Measurements from ENCODE around the gene PRKAG2.
"Not testable (repeated sequence)": the region's sequence is repeated elsewhere in the genome, so short reads cannot be mapped to it uniquely, and the experiment has no call there.

PRKAG2 gene

GRCh38 chr7:151786241-151786640, 90.7 kb downstream of the PRKAG2 start:
- no peak for DNase-seq (ENCODE audit: low spot score)

DNA sequence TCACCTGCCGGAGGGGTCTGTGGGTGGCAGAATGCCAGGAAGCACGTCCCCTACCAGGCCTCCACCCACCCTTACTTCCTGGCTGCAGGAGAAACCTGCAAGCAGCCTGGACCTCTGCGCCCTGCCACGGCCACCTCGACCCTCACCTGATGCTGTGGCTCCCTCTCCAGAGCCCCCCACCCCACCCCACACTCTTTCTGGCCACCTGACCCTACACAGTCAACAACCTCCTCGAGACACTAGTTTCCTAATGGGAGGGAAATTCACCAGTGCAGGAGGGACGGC, 91.3 kb downstream of the PRKAG2 start:
- DNase-seq (ENCODE audit: low spot score): no peak

GRCh38 chr7:151784853-151785680, 91.8 kb downstream of the PRKAG2 start:
- no peak for DNase-seq (ENCODE audit: low spot score)

- DNase-seq (ENCODE audit: low spot score): no peak
Observed at GRCh38 chr7:151783958-151784575, 92.8 kb downstream of the PRKAG2 start.

- peak; percentile 94 for DNase-seq (ENCODE audit: low spot score)
Observed at GRCh38 chr7:151782598-151783448, 94.1 kb downstream of the PRKAG2 start.

DNA sequence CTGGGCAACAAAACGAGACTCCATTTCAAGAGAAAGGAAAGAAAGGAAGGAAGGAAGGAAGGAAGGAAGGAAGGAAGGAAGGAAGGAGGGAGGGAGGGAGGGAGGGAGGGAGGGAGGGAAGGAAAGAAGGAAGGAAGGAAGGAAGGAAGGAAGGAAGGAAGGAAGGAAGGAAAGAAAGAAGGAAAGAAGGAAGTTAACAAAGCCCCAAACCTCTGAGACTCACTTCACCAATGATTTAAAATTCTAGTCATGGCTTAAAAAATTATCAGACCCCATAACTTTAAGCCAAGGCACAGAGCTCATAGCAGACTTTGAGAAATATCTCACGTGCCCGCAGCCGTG, 94.7 kb downstream of the PRKAG2 start:
- DNase-seq (ENCODE audit: low spot score): not testable (repeated sequence)

DNA sequence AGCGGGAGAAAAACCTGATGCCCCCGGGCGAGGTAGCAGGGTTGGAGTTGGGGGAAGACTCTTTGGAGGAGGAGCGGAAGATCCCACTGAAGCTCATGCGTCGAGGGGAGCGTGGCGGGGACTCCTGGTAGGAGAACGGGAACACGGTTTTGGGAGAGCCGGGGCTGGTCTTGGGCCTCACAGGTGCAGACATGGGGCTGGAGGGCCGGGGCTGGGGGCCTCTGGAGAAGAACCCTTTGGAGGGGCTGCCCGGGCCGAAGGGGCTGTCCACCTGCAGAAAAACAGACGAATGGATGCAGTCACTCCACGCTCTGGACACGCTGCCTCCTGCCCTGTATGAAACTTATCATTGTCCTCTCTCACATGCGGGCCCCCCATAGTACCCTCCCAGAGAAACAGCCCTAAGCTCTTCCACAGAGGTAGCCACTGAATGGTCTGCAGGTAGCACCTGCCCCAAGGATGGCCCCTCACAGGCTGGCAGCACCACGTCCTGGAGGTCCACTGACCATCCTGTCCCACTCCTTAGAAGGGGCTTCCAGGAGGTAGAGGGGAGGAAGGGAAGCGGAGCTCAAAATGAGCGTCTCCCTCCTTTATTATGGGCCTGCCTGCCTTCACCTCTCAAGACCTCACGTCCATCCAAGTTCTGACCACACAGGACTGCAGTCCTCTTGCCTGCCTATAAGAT, 95.6 kb downstream of the PRKAG2 start:
- DNase-seq (ENCODE audit: low spot score): no peak

DNA sequence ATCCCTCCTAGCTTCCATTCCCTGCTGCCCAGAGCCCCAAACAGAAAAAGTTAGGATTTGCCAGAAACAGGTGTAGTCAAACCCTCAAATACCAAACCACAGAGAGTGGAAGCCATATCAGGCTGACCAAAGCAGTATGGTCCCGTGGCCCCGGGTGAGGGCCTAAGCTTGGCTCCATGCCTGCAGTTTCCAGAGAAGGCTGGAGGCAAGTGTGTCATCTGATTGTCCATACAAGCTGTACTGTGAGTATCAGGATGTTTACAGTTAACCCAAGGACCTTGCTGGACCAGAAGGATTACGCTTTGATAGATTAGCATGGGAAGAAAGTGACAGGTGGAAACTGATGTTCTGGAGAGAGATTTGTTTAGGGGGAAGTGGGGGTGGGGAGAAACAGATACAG, 96.3 kb downstream of the PRKAG2 start:
- DNase-seq (ENCODE audit: low spot score): no peak

- no peak for DNase-seq (ENCODE audit: low spot score)
Observed at GRCh38 chr7:151779678-151780077, 97.2 kb downstream of the PRKAG2 start.

DNA sequence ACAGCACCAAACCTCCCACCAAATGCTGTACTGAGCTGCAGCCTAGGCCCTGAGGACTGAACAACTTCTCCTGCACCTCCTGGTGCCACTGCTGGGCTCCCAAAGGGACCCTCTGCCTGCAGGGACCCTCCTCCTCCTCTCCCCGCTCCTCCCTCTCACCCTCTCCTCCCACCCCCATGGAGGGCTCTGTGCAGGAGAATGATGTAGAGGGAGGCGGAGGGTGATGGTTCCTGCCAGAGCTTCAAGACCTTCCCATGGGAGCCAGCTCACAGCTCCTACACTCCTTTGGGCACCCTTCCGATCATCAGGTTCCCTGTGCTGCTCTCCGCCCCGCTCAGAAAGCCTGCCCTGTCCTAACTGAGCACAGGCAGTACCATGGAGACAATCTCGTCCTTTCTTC, 97.7 kb downstream of the PRKAG2 start:
- no peak for DNase-seq (ENCODE audit: low spot score)

- no peak for DNase-seq (ENCODE audit: low spot score)
Observed at GRCh38 chr7:151777908-151778670, 98.8 kb downstream of the PRKAG2 start.

DNA sequence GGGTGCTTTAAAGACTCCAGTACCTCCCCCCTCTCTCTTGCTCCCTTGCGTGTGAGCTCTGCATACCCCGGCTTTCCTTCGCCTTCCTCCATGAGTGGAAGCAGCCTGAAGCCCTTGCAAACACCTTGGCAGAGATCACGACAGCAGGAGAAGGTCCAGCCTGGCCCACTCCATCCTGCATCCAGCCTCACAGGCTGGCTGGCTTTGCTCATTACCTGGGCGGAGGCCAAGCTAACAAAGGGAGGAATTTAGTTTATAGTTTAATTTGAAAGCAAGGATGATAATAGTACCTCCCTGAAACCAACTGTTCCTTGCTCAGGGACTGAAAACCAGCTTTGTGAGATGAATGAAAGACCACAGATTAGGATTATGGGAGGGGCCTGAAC, 99.4 kb downstream of the PRKAG2 start:
- DNase-seq (ENCODE audit: low spot score): no peak

DNA sequence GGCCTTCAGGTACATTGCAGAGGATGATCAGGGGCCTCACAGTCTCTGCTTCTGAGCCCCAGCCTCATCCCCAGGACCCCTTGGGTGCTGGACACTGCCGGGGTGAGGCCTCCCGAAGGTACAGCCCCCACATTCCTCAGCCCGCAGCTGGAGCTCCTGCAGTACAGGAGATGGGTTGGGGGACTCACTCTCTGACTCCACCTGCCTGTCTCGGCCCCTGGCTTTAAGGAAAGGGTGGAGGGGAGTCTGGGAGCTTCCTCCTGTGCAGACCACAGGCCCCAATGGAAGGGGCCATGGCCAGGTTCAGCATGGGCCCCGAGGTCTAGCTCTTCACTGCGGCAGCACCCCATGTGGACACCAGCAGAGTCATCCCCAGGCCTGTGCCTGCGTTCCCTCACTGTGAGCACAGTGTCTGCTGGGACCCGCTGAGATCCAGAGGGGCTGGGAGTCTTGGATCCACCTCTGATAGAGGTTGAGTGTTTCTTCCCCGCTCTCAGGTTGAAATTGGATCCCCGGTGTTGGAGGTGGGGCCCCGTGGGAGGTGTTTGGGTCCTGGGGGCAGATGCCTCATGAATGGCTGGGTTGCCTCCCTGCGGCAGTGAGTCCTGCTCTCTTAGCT, 99.9 kb downstream of the PRKAG2 start:
- DNase-seq (ENCODE audit: low spot score): no peak

- no peak for DNase-seq (ENCODE audit: low spot score)
Observed at GRCh38 chr7:151776446-151776845, 100.5 kb downstream of the PRKAG2 start.

DNA sequence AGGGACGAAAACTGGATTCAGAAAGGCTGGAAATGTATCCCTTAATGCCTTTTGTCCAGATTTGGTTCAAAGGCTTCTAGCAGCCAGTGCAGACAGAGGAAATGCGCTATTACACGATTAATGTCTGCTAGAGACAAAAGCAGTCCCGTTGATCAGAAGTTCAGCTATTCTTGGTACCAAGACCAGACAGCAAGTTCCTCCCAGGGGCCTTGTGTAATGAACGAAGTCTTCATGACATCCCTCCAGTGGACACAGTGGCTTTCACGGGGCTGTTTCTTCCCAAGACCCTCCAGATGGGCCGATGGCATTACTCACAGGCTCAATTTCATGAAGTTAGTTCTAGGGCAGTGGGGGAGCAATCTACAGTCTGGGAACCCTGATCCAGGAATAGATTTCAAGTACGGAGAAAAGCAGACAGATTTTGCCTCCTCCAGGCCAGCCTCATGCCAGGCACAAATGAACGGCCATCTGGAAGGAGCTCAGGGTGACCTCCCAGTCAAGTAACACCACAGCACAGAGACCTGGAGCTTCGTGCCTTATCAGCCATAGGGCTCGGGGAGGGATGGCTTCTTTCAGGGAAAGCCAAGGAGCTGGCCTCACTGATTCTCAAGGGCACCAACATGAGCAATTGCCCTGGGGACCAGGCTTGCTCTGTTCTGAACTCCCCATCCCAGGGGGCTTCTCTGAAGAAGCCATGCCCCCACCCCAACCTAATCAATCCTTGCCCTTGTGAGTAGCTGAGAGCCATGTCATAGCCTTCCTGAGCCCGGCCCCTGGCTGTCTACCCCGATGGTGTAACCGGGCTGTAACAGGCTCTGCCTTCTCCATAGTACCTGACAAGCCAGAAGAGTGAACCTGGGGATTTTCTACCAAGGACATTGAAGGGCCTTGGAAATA, 101.1 kb downstream of the PRKAG2 start:
- DNase-seq (ENCODE audit: low spot score): no peak

DNA sequence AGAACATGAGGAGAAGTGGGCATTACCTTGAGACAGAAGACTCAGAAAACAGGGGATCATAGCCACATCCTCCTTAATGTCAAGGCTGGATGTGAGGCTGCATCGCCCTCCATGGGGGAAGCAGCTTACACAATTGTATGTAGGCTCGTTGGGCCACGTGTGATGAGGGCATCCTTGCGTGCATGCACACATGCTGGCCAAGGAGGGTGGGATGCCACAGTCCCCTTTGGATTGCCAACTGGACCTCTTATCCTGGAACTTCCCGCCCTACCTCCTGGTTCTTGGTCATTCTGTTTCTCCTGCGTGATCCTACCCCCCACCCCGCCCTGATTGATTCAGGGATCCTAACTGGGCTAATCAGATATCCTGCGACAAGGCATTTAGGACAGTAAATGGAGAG, 102.0 kb downstream of the PRKAG2 start:
- no peak for DNase-seq (ENCODE audit: low spot score)

GRCh38 chr7:151773797-151774196, 103.1 kb downstream of the PRKAG2 start:
- DNase-seq (ENCODE audit: low spot score): no peak

DNA sequence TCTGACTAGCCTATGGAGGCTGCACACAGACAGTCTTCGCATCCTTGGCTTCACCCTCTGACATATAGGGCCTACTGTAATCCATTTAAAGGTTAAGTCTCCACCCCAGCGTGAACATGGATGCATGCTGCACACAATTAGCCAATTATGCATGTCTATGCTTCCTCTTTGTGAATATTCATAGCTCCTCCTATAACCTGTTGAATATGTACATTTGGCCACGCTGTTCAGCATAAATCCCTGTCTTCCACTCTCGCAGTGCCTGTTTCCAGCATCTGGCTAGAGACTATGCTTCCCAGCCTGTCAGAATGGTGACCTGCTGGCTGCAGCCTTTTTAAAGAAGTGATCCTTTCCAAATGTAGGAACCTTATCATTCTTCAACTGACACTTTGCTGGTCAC, 106.7 kb downstream of the PRKAG2 start:
- no peak for DNase-seq (ENCODE audit: low spot score)

DNA sequence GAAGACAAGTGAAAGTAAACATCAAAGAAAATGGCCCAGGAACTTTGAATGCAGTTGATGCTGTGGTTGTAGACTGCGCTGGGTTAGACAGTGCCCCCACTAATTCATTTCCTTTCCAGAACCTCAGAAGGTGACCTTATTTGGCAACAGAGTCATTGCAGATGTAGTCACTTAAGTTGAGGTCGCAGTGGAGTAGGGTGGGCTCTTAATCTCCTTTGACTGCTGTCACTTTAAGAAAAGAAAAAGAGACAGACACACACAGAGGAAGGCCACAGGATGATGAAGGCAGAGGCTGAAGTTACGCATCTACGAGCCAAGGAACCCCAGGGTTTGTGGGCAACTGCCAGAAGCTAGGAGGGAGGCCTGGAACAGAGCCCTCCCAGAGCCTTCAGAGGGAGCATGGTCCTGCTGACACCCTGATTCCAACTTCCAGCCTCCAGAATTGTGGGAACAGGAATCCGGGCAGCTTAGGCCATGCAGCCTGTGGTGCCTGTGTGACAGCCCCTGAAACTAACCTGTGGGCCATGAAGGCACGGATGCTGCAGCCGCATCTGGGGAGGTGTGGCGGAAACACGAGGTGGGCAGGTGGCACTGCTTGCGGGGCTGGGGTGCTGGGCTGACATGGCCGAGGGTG, 107.6 kb downstream of the PRKAG2 start:
- DNase-seq (ENCODE audit: low spot score): no peak

GRCh38 chr7:151768805-151769187, 108.1 kb downstream of the PRKAG2 start:
- DNase-seq (ENCODE audit: low spot score): no peak
